GM18861 (cell line): ENCODE data around the gene NCAM1.

ENCODE experiments used
- ATAC-seq: cut with Tn5 transposase; IDR thresholded peaks from one replicate; pipeline ENCODE4 v1.9.1; 2021; ENCODE audit not compliant: unreplicated experiment

The NCAM1 gene

DNA sequence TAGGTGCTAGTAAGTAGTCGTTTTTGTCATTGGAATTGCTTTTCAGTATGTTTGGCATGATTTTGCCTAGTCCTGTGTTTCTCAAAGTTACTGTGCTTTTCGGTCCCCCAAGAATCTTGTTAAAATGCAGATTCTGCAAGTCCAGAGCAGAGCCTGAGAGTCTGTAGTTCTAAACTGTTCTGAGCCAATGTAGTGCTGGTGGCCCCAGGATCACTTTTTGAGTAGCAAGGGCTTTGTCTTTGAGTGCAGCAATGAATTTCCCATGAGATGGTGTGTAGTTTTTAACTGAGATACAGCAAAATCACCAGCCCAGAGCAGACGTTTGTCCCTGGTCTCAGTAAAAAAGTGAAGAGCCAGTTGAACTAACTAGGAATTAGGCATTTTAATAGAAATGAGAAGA, 122.4 kb downstream of the NCAM1 start:
- ATAC-seq, result no peak

DNA sequence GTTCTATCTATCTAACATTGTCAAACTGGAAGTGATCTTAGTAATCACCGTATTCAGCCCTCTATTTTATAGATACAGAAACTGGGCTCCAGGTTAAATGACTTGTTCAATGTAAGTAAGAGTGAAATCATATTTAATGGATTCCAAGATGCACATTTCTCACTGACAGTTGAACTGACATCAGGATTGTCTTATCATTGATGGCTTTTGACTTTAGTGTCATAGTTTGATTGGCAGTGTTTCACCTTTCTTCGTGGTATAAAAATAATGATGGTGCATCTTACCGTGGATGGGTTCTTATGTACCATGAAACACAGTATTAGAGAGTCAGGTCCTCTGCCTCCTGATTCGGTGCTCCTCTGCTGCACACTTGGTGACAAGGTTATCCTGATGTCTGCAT, 123.1 kb downstream of the NCAM1 start:
- no peak for ATAC-seq

DNA sequence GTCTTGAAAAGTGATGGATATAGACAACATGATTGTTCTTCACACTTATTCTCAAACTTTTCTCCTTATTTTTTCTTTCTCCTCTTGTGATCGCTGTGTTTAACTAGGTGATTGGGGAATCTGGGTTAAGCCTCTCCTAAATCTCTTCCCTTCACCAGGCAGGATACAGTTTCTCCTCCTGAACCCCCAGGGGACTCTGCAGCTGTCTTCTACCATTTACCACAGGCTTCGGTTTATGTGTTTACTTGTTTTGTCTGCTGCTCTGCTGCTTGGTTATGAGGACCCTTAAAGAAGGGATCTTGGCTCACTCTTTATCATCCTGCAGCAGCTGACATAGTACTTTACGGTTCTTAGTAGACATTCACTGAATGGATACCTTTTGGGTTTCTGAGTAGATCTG, 124.2 kb downstream of the NCAM1 start:
- no peak for ATAC-seq

DNA sequence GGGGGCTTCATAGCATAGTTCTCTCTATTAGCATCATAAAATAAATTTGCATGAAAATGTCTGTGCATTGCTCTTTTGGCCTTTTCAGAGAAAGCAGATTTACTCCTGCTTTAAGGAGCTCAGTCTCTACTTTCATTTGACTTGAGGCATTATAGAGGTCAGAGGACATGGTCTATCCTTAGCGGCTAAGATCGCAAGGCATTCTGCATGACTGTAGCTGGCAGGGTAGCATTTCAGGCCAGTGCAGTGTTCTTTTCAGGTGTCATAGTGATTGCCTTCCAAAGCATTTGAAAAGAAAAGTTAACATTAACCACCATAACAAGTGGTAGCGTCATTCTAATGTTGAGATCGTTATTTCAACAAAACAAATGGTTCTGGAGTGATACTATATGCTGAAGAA, 126.5 kb downstream of the NCAM1 start:
- no peak for ATAC-seq

DNA sequence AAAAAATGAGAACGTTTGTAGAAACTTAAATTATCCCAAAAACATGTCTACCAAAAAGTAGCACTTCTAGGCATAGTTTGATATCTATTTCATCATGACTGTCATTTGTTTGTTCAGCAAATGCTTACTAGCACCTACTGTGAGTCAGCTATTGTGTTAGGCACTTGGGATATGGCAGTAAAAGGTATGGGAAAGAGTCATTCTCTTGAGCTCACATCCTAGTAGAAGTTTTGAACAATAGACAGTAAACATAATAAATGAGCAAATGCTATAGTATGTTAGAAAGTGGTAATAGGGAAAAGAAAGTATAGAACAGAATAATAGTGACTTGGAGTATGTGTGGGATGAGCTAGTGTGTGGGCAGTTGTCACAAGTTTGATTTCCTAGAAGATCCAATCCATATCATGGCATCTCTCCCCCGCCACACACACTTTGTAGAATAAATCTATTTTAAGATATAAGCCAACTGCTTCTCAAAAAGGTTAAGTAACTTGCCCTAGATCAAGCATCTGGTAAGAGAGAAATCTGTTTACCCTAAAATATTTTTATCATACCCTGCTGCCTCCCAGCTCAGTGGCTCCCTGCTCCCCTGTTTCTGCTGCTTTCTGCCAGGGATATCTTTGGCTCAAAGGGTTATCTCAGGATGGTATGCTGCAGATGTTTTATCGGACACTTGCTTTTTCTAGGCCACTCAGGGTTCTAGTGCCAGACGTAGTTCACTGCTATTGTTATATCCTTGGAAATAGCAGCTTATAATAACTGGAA, 129.7 kb downstream of the NCAM1 start:
- ATAC-seq, result no peak

DNA sequence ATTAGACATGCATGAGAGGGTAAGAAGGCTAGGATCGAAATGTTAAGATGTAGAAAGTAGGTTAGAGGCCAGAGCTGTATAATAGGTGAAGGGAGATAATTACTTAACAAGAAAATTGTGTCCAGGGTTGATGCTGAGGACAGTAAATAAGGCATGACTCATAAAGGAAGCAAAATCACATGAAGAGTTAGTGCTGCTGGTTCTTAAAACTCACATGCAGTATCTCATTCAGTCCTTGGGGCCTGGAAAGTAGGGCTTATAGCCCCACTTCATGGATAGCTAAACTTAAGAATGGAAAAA, 130.2 kb downstream of the NCAM1 start:
- no peak for ATAC-seq

DNA sequence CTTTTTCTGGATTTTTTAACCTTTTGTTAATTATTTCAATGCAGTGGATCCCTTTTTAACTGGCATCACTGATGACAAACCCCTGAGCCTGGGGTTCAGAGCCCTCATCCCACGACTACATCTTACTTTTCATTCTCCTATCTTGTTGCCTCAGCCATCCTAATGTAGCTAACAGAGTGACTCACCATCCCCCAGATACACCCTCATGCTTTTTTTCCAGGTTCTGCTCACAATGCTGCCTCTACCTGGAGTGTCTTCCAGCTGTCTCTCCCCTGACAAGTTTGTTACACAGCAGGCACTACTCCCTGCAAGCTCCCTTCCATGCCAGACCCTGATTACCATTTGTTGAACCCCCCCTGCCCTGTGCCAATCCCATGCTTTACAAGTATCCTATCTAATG, 135.4 kb downstream of the NCAM1 start:
- no peak for ATAC-seq

DNA sequence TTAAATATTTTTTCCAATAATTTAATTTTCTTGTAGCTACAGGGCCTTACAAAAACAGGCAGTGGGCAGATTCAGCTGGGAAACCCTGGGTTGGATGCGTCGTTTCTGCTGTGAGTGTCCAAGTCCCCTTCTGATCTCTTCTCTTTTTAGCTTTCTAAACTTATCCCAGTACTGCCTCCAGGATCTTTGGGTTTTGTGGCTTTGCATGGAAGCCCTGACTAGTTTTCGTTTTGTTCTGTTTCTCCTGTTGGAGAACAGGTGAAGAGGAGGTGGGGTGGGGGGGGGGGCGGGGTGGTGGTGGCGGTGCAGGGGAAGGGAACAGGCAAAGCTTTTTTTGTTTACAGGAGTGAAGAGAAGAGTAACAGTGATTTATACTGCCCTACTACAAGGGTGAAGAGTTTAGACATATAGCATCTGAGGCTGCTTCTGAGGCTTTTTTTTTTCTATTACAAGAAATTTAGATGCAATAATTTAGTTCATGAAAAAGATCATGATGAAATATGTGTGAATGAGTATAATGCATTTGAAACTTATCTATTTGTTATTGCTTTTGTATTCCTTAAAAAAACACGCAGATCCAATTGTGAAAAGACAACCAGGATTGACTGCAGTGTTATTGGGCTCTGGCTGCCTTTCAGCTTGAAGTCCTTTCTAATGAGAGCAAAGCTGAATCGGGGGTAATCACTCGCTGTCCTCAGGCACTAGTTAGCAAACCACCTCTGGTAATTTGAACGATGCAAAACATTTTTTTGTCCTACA, 142.9 kb downstream of the NCAM1 start:
- no peak for ATAC-seq

DNA sequence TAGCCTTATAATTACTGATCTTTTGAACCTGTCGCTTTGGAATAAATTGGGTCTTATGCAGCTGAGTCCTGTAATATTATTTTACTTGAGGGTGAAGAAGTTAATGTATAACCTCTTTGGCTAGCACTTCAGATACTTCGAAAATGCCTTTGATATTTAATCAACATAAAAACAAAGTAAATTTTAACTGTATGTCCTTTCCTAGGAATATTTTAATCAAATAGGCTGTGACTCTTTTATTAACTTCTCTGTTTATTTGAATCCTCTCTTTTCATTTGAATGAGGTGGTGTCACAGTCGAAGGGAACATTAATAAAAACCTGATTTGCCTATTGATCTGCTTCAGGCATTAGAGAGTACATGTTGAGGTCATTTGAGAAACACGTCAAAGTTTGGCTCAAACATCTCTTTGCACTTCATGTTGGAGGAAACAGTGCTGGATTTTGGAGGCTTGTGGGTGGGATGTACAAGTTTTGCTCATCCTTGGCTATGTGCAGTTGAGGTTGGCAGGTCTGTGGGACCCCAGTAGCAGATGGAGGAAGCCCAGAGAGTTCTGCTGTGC, 143.6 kb downstream of the NCAM1 start:
- ATAC-seq, result no peak

DNA sequence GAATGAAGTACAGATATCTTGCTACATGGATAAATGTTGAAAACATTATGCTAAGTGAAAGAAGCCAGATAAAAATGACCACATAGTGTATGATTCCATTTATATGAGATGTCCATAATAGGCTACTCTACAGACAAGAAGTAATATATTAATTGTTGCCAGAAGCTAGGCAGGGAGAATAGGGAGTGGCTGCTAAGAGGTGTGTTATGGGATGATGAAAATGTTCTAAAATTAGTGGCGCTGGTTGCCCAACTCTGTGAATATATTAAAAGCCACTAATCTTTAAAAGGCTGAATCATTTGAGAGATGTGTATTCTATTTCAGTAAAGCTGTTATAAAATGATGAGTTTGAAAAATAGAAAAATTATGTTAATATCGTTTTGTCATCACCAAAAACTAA, 144.4 kb downstream of the NCAM1 start:
- no peak for ATAC-seq

DNA sequence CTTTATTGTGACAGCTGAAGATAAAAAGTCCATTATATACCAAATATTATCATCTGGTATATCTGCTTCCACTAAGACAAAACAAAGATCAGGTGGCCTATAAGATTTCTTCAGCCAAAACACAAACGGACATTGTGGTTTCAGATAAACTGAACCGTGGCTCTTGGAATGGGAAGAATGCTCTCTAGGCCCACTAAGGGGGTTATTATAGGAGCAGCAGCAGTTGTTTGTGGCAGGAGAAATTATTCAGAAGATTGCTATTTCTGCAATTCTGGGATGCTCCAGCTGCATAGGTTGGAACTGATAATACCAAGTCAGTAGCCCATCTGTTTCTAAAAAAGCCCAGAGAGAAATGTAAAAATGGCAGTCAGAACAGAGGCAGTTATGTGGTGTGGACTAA, 145.3 kb downstream of the NCAM1 start:
- ATAC-seq, result no peak

DNA sequence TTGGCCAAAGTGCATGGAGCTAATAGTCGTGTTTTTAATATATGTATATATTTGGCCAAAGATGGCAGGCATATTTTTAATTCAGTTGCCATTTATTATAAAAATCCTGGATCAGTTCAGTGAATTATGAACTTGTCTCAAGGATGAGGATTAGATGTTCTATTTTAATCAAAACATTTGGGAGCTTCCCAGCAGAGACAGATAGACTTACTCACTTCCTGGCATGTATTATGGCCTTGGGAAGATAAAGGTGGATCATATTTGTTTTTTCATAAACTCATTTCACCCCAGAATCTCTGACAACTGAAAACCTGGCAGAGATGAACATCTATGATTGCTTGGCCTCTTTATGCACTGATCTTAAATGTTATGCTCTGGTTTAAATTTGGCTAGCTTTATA, 148.8 kb downstream of the NCAM1 start:
- no peak for ATAC-seq

DNA sequence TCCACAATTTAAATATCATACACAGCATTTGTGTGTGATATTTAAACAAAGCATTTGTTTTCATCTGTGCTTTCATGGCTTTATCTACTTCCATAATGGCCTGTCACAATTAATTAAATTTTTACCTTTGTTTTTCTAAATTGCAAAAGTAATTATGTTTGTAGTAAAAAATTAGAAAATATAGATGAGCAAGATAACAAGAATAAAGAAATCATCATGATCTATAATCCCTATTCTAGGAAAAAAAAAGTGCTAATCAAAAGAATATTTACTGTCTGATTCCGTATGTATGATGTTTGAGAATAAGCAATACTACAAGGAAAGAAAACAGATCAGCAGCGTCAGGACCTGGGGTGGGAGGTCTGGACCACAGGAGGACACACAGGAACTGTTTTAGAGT, 149.9 kb downstream of the NCAM1 start:
- no peak for ATAC-seq

DNA sequence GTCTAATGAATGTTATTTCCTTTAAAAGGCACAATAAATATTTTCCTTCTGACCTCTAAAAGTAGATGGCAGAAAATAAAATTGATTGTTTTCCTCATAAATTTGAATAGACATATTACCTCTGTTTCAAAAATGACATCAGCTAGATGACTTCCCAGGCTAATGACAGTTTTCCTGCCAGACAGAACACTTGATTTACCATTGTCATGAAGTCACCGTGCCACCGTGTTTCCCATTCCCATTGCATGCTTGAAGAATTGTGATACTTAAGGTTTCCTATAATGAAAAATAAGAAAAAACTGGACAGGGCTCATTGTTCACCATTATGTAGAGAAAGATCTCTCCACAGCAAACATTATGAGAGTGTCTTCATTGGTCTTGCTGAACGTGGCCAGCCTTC, 151.1 kb downstream of the NCAM1 start:
- ATAC-seq, result no peak

DNA sequence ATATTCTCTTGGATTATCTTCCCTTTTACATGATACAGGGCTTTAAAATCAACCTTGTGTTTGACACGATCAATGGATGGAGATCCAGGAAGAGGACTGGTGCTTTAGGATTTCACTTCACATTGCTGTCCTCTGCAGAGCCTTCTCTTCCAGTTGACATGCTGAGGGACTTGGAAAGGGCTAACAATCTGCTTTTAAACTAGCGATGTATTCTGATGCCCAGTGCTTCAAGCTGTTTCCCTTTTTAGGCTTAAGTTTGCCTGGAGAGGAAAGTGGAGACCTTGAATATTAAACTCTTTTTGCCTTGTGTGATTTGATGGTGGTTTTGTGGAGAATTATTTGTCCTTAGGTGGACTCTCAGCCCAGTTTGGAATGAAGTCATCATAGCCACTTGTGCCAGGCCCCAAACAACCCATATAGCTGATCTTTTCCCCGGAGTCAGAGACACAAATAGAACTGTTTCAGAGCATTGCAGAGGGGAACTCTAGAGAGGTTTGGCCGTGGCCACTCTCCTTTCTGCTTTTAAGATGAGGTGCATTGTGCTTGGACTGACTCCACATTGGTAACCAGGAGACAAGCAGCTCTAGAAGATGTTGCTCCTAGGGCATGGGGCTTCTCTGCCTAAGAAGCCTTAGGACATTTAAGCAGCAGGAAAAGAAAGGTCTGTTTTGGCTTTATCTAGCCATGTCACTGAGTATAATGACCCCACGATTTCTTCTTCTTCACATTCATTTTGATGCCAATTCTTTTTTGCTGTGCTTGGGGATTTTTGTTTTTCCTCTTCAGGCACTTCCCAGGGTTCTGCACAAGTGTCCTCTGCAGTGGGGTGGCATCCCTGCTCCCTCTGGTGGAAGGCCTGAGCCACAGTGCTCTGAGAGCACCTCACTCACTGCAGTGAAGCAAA, 152.8 kb downstream of the NCAM1 start:
- ATAC-seq, result no peak

DNA sequence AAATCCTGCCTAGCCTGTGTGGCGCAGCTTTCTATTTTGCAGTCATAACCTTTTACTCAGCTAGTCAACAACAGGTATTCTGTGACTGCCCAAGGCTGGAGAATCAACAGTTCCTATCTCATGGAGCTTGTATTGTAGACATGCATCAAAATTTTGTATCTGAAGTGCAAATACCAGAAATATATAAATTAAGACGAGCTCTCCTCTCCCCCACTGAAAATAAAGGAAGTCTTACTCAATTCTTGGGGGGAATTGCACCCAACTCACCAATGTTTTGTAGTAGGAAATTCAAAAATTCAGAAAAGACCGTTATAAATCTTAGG, 153.4 kb downstream of the NCAM1 start:
- ATAC-seq, result no peak

DNA sequence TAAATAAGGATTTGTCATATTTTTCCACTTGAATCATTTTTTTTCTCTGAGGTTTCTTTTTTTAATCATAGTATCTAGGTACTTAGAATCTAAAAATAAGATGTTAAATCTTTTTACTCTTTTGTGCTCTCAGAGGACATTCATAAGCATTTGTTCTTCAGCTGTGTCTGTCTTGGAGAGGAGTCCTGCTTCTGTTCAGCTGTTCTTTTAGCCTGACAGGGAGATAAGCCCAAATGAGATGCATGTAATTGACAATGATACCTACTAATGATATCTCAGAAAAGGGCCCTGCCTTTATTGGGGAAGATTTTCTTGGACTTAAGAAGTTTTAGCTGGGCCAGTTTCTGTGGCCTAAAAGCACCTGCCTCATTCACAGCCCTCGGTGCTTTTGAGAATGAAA, 156.9 kb downstream of the NCAM1 start:
- ATAC-seq, result no peak

DNA sequence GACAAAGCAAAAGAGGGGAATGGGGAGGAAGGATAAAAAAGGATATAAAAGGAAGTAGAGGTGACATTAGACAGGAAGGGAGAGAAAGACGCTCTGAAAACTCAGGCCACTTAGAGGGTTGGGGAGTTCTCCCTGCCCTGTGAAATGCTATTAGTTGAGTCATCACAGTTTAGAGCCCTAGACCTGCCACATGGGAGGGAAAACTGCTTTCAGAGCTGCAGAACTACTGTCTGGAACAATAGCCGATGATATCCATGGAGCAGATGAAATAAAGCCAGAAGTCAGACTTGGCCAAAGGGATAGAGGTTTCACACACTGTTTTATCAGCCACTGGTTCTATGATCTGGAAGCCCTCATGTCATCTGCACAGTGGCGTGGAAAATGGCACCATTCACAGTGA, 157.9 kb downstream of the NCAM1 start:
- ATAC-seq, result no peak

DNA sequence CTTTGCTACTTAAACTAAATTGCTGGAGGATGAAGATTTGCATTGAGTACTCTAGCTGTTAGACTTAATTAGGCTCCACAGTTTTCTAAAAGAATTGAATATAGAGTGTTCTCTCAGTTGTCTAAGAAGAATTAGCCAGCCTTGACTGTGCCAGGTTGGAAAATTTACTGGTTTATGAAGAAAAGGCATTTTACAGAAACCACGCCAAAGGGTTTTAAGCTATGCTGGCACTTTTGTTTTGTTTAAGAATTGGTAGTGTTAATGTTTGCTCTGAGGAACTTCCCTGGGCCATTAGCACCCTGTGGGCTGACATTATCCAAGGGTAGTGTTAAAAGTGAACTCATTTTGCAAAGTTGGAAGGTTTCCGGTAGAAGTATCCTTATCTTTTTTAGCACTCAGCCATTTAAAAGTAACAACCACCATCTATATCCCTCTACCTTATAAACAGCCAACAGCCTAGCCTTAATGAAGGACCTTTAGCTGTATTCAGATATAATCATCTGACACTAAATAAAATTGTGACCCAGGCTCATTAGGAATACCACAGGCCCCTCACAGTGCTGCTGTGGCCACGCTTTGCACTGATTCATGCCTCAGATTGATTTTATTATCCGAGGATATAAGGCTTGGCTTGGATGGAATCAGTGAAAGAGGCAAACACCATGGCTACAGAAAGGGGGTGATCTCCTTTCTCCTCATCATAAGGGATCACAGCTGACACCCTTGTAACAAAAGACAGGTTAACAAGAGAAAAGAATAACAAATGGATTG, 158.9 kb downstream of the NCAM1 start:
- no peak for ATAC-seq

DNA sequence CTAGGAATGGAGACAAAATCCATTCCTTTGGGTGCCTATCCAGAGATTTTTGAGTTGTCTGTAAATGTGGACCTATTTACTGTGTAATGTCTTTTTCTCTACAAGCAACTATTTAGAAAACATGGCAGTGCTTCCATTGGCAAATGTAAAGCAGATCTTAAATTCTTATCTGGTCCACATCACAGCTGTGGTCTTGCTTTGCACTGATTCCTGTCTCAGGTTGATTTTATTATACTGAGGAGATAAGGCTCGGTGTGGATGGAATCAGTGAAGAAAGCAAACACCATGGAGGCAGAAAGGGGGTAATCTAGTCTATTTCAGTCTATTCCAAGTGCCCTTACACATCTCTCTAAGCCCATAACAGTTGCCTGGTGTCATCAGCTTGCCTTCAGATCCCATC, 160.5 kb downstream of the NCAM1 start:
- no peak for ATAC-seq

DNA sequence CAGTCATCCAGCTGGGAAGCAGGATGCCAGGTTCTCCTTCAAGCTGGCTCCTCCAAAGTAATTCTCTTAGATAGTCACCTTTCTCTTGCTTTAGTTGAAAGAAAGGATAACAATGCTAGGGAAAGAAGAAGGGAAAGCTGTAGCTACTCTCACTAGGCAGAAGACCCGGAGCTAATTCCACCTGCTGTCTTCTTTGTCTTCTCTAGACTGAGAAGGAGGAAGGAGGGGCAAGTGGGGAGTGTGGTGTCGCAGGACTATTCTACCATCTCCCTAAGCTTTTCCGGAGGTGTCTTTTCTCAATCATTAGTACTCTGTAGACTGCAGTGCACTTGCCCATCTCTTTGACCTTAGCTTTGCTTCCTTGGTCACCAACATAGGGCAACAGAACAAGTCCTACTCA, 162.8 kb downstream of the NCAM1 start:
- ATAC-seq, result no peak
